MM.1S (cell line): ENCODE measurements around the gene ERCC5.

ENCODE experiments used
- CTCF ChIP-seq: fragments of 300-600 bp; sonication (generic); IDR thresholded peaks from 2 replicates; pipeline ENCODE4 v1.5.1; 2016; ENCODE audit warnings: antibody characterized with exemption, low read length, mixed read lengths
- EZH2 ChIP-seq: fragments of 300-600 bp; sonication (generic); optimal IDR thresholded peaks from 2 replicates; pipeline ENCODE3; 2017; ENCODE audit warnings: low read depth, mild to moderate bottlenecking, antibody characterized with exemption, low read length, mixed read lengths

DNA sequence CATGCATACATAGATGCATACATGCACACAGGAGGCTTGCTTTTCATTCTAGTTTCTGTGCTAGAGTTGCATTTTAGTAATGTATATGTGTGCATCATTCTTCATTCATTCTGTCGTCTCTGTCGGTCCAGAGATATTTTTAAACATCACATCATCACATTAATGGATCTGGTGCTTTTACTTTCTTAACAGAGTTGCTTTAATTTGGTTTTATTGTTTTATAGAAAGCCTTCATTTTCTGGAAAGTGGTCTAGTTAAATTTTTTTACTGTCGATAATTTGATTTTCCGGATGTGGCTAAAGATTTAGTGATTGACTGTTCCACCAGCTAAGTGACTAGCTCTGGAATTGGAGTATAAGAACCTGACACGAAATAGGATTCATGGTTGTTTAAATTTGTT, 30.0 kb upstream of the ERCC5 start:
- TF ChIP-seq CTCF (no peak), EZH2 (no peak)
